PFSK-1 (cell line): ENCODE results near the gene ZNF235. TPM values are rescaled to one million over a fixed set of nuclear protein-coding genes. Genes with fewer than 3 reads are reported as not detected.

ENCODE experiments used
- FOXP2 ChIP-seq: optimal IDR thresholded peaks from 2 replicates; pipeline ENCODE3; 2011; ENCODE audit warnings: borderline replicate concordance, control low read depth, inconsistent platforms; ENCODE audit not compliant: insufficient read depth; ENCODE audit errors: extremely low read length, extremely low read depth
- POLR2AphosphoS5 ChIP-seq: IDR thresholded peaks from 2 replicates; pipeline ENCODE4 v1.6.1; 2012; ENCODE audit warnings: low read depth, mild to moderate bottlenecking, control low read depth, low read length, moderate library complexity
- SIN3A ChIP-seq: IDR thresholded peaks from 2 replicates; pipeline ENCODE4 v1.6.1; 2012; ENCODE audit warnings: mild to moderate bottlenecking, low read length, moderate library complexity, borderline replicate concordance; ENCODE audit not compliant: insufficient read depth
- TAF1 ChIP-seq: IDR thresholded peaks from 2 replicates; pipeline ENCODE4 v1.6.1; 2012; ENCODE audit warnings: low read length, control low read depth, borderline replicate concordance; ENCODE audit not compliant: insufficient read depth
- polyA plus RNA-seq: library from polyadenylated mRNA; unstranded; fragments of >200 nt; gene quantifications from one replicate; pipeline ENCODE4 v1.2.1, GENCODE V29; 2012; ENCODE audit warnings: low read depth, missing spikeins; ENCODE audit not compliant: insufficient read length
- TF ChIP-seq, protein P1 (sequence below), 2 experiments: IDR thresholded peaks; 2 replicates each; pipeline versions ENCODE4 v1.6.1 to v1.8.0; 2011 to 2012; ENCODE audit warnings: low read depth in 2 of 2, low read length in 2 of 2, control low read depth in 1 of 2, inconsistent platforms in 1 of 2, mild to moderate bottlenecking in 1 of 2, moderate library complexity in 1 of 2; ENCODE audit not compliant: insufficient read depth in 1 of 2

ZNF235 gene
- polyA plus RNA-seq: 1.7 TPM

DNA sequence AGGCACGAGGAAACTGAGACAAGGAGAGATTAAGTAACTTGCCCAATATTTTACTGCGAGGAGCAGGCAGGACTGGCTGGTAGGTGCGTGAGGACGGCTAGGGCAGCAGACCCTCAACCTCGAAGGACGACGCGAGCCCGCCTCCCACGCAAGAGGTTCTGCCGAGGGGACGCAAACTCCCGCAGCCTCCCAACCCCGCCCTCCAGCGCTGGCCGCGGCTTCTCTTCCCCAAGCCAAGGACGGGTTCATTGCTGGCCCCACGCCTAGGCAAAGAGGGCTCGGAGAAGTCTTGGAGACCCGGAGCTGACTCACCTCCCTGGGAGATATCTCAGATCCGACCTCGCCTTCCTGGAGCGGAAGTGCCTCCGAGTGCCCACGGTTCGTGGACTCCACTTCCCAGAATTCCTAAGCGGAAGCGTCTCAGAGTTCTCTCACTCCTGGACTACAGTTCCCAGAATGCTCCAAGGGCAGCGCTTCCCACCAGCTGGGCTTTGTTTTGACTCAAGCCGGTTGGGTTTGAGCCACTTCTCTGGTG, at the start of gene ZNF235:
TSS of gene ZNF235 (minus strand) at position 367 of the 535 bp plus-strand sequence. CDS start 1,621 bp downstream, outside the sequence.
- 0 out of 2 replicates have a peak, but pooled peaks have one; percentile 57 for TF ChIP-seq TAF1
- TF ChIP-seq SIN3A: peak; percentile 99
- peak; percentile 64; the same call in 1 of the 2 replicates for TF ChIP-seq POLR2AphosphoS5
- no peak for TF ChIP-seq FOXP2
- TF ChIP-seq, protein P1, sequence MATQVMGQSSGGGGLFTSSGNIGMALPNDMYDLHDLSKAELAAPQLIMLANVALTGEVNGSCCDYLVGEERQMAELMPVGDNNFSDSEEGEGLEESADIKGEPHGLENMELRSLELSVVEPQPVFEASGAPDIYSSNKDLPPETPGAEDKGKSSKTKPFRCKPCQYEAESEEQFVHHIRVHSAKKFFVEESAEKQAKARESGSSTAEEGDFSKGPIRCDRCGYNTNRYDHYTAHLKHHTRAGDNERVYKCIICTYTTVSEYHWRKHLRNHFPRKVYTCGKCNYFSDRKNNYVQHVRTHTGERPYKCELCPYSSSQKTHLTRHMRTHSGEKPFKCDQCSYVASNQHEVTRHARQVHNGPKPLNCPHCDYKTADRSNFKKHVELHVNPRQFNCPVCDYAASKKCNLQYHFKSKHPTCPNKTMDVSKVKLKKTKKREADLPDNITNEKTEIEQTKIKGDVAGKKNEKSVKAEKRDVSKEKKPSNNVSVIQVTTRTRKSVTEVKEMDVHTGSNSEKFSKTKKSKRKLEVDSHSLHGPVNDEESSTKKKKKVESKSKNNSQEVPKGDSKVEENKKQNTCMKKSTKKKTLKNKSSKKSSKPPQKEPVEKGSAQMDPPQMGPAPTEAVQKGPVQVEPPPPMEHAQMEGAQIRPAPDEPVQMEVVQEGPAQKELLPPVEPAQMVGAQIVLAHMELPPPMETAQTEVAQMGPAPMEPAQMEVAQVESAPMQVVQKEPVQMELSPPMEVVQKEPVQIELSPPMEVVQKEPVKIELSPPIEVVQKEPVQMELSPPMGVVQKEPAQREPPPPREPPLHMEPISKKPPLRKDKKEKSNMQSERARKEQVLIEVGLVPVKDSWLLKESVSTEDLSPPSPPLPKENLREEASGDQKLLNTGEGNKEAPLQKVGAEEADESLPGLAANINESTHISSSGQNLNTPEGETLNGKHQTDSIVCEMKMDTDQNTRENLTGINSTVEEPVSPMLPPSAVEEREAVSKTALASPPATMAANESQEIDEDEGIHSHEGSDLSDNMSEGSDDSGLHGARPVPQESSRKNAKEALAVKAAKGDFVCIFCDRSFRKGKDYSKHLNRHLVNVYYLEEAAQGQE (IDR thresholded peaks at IDR 0.05; ENCODE audit: insufficient read depth in 1 of 2, low read depth in 2 of 2, low read length in 2 of 2): peak in 1 of 2 experiments; percentile 42; a peak in 1 of 4 replicates

DNA sequence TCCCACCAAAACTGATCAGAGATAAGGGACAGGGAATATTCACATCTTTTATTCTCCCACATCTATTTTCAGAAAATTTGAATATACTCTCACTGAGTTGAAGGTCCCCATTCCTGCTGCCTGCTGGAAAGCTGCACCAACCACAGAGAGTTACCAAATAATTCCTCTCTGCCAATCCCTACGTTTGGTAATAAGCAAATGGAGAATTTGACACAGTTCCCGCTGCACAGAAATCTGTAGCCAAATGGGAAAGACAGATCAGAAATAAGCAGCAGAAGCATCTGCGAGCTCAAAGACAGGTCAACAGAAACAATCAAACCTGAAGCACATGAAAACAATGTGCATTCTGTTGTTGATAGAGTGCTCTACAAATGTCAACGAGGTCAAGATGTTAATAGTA, 41.7 kb upstream of the ZNF235 start:
- TF ChIP-seq, protein P1 (IDR thresholded peaks at IDR 0.05; ENCODE audit: insufficient read depth in 1 of 2, low read depth in 2 of 2, low read length in 2 of 2): no peak
- TF ChIP-seq SIN3A (no peak), TAF1 (no peak), POLR2AphosphoS5 (no peak), FOXP2 (no peak)

DNA sequence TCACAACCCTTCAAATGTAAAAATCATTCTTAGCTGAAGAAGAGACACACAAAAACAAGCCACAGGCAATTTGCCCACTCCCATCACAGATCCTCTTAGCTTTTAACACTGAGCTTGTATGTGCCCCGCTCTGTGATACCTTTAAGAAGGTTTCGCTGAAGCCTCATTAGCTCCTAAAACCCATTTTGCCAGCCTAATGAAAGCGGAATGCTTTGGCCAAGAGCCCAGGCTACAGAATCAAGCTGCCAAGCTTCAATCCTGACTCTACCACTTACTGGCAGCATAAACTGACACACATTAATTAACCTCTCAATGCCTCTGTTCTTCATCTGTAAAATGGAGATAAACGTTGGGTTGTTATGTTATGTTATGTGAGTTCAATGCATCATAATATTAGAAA, 41.1 kb upstream of the ZNF235 start:
- no peak for TF ChIP-seq FOXP2
- no peak for TF ChIP-seq POLR2AphosphoS5
- TF ChIP-seq, protein P1 (IDR thresholded peaks at IDR 0.05; ENCODE audit: insufficient read depth in 1 of 2, low read depth in 2 of 2, low read length in 2 of 2): no peak
- no peak for TF ChIP-seq TAF1
- no peak for TF ChIP-seq SIN3A

DNA sequence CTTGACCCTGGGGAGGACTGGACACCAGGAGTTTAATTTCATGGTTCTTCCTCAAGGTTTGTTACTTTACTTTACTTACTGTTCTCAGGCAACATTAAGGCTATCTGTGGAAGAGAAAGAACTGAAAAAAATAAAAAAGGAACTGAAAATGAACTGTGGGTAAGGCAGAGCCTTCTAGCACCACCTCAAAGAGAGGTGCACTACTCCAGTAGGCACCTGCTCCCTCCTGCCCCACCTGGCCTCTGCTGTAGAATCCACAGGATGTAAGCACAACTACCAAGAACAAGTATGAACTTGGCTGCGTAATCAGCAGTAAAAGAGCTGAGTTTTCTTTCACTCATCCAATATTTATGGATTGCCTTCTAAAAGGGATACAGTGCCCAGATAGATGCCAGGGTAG, 39.4 kb upstream of the ZNF235 start:
- TF ChIP-seq SIN3A (no peak), TAF1 (no peak), POLR2AphosphoS5 (no peak), FOXP2 (no peak)
- TF ChIP-seq, protein P1 (IDR thresholded peaks at IDR 0.05; ENCODE audit: insufficient read depth in 1 of 2, low read depth in 2 of 2, low read length in 2 of 2): no peak
